AG10803 (cell line): ENCODE results near the gene FRMD4B.

Experiments used
- DNase-seq: peaks from one replicate; pipeline ENCODE4 v3.0.0; 2010; ENCODE audit warnings: low read depth
- H3K4me3 ChIP-seq: 2 replicates; pipeline ENCODE4 v1.5.1; 2011; ENCODE audit warnings: mild to moderate bottlenecking, low read length, control low read depth
- CTCF ChIP-seq: conservative IDR thresholded peaks from 2 replicates; pipeline ENCODE4 v1.5.1; 2011; ENCODE audit warnings: mild to moderate bottlenecking, low read length, control low read depth, inconsistent platforms

FRMD4B gene

GRCh38 chr3:69174871-69175737 lies 210.8 kb downstream of the FRMD4B start:
- H3K4me3 ChIP-seq: no peak overlapping the region
- DNase-seq: no peak
- no peak for TF ChIP-seq CTCF

- H3K4me3 ChIP-seq: no peak overlapping the region
- no peak for DNase-seq
- no peak for TF ChIP-seq CTCF
These were observed 211.4 kb downstream of the FRMD4B start for GRCh38 chr3:69174445-69174844.

- TF ChIP-seq CTCF: no peak
- H3K4me3 ChIP-seq: no peak overlapping the region
These were observed 213.8 kb downstream of the FRMD4B start for GRCh38 chr3:69172058-69172457.

GRCh38 chr3:69166446-69166845 lies 219.4 kb downstream of the FRMD4B start:
- no peak for TF ChIP-seq CTCF
- DNase-seq: no peak
- no peak overlapping the region for H3K4me3 ChIP-seq

More at GRCh38 chr3:69172058-69172457, 213.8 kb downstream of the FRMD4B start:
- no peak for DNase-seq

GRCh38 chr3:69165744-69166143 lies 220.1 kb downstream of the FRMD4B start:
- no peak overlapping the region for H3K4me3 ChIP-seq
- no peak for TF ChIP-seq CTCF
- DNase-seq: no peak

- no peak for DNase-seq
- no peak for TF ChIP-seq CTCF
These were observed 221.6 kb downstream of the FRMD4B start for GRCh38 chr3:69164296-69164695.

GRCh38 chr3:69162308-69162980 lies 223.4 kb downstream of the FRMD4B start:
- no peak overlapping the region for H3K4me3 ChIP-seq
- DNase-seq: no peak
- TF ChIP-seq CTCF: no peak

More at GRCh38 chr3:69164296-69164695, 221.6 kb downstream of the FRMD4B start:
- H3K4me3 ChIP-seq: no peak overlapping the region
